SU-DHL-6 (cell line): ENCODE data around the gene CELF6.

Experiments
- CTCF ChIP-seq: fragments of 200-600 bp; sonication (generic); IDR thresholded peaks from one replicate; pipeline ENCODE4 v1.5.1; 2017; ENCODE audit warnings: antibody characterized with exemption, mild to moderate bottlenecking, low read length, moderate library complexity; ENCODE audit not compliant: insufficient read depth, poor library complexity, severe bottlenecking
- EZH2phosphoT487 ChIP-seq: fragments of 200-600 bp; sonication (generic), shearing (Covaris generic); conservative IDR thresholded peaks from 2 replicates; pipeline ENCODE4 v1.6.1; 2018; ENCODE audit warnings: mild to moderate bottlenecking, antibody characterized with exemption, low read length, moderate library complexity, mixed read lengths

GRCh38 chr15:72341361-72341760 is 21.4 kb upstream of the CELF6 start:
- TF ChIP-seq CTCF (no peak), EZH2phosphoT487 (no peak)
